ENCODE data around the gene KCP. TPM values are rescaled to one million over a fixed set of nuclear protein-coding genes. Genes with fewer than 3 reads are reported as not detected.

The KCP gene
- total and polyA plus RNA-seq, 2 of the 13 experiments (the other 11 are each of a cell fraction or from before 2014, with no cell fraction given): 0.37 to 1.0 TPM

DNA sequence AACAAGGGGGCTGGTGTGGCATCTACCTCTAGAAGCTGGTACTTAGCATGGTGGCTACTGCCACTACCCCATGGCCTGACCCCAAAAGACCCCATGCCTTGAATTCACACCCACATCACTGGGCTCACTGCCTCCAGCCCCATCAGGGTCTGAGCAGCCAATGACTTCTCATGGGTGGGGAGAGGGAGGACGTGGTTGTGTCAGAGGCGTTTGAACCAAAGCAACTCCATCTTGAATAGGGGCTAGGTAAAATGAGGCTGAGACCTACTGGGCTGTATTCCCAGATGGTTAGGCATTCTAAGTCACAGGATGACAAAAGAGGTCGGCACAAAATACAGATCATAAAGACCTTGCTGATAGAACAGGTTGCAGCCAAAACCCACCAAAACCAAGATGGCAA is 15.2 kb downstream of the KCP start (continued):
- TF ChIP-seq, protein P1, sequence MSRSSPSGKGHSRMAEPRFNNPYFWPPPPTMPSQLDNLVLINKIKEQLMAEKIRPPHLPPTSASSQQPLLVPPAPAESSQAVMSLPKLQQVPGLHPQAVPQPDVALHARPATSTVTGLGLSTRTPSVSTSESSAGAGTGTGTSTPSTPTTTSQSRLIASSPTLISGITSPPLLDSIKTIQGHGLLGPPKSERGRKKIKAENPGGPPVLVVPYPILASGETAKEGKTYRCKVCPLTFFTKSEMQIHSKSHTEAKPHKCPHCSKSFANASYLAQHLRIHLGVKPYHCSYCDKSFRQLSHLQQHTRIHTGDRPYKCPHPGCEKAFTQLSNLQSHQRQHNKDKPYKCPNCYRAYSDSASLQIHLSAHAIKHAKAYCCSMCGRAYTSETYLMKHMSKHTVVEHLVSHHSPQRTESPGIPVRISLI (CRISPR knock-in tag; IDR thresholded peaks at IDR 0.05; ENCODE audit: borderline replicate concordance): no peak
- no peak for TF ChIP-seq ZNF850 (CRISPR knock-in tag; conservative IDR thresholded peaks at IDR 0.05)
- TF ChIP-seq, protein P2, sequence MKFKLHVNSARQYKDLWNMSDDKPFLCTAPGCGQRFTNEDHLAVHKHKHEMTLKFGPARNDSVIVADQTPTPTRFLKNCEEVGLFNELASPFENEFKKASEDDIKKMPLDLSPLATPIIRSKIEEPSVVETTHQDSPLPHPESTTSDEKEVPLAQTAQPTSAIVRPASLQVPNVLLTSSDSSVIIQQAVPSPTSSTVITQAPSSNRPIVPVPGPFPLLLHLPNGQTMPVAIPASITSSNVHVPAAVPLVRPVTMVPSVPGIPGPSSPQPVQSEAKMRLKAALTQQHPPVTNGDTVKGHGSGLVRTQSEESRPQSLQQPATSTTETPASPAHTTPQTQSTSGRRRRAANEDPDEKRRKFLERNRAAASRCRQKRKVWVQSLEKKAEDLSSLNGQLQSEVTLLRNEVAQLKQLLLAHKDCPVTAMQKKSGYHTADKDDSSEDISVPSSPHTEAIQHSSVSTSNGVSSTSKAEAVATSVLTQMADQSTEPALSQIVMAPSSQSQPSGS (CRISPR knock-in tag; IDR thresholded peaks at IDR 0.05): no peak
- no peak for TF ChIP-seq SMAD9 (CRISPR knock-in tag; IDR thresholded peaks at IDR 0.05)

DNA sequence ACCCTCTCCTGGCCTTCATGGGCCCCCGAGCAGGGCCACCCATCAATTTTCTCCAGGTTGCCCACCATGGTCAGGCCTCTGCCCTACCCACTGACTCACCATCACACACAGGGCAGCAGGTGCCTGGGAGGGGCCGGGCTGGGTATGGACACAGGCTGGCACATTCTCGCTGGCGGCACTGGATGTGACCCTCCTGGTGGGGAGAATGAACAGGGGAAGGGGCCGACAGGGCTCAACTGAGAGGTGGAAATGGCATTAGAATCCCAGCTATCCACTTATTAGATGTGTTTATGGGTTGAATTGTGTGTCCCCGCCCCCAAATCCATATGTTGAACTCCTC is 16.4 kb downstream of the KCP start:
- in situ Hi-C loops (cut with HindIII; ENCODE audit: extremely low pct_ligation_motif_present, low pct_unique_long_range_greater_than_20kb): loop anchor here (25.0 kb wide), 1 partner anchor 457 kb away; no protein-coding TSS in a partner anchor
- no peak for TF ChIP-seq EZH2 (conservative IDR thresholded peaks at IDR 0.05; ENCODE audit: low read depth, low read length)
- TF ChIP-seq PRMT3 (CRISPR knock-in tag; IDR thresholded peaks at IDR 0.05; ENCODE audit: borderline replicate concordance, low read depth): no peak
- no peak for TF ChIP-seq KDM5A (IDR thresholded peaks at IDR 0.05; ENCODE audit: borderline replicate concordance, low read length)
- TF ChIP-seq, protein P3, sequence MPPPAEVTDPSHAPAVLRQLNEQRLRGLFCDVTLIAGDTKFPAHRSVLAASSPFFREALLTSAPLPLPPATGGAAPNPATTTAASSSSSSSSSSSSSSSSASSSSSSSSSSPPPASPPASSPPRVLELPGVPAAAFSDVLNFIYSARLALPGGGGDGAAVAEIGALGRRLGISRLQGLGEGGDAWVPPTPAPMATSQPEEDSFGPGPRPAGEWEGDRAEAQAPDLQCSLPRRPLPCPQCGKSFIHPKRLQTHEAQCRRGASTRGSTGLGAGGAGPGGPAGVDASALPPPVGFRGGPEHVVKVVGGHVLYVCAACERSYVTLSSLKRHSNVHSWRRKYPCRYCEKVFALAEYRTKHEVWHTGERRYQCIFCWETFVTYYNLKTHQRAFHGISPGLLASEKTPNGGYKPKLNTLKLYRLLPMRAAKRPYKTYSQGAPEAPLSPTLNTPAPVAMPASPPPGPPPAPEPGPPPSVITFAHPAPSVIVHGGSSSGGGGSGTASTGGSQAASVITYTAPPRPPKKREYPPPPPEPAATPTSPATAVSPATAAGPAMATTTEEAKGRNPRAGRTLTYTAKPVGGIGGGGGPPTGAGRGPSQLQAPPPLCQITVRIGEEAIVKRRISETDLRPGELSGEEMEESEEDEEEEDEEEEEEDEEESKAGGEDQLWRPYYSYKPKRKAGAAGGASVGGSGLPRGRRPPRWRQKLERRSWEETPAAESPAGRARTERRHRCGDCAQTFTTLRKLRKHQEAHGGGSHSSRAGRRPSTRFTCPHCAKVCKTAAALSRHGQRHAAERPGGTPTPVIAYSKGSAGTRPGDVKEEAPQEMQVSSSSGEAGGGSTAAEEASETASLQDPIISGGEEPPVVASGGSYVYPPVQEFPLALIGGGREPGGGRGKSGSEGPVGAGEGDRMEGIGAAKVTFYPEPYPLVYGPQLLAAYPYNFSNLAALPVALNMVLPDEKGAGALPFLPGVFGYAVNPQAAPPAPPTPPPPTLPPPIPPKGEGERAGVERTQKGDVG (CRISPR knock-in tag; IDR thresholded peaks at IDR 0.05; ENCODE audit: borderline replicate concordance): no peak
- TF ChIP-seq DR1 (CRISPR knock-in tag; IDR thresholded peaks at IDR 0.05): no peak
- TF ChIP-seq ZC3H13 (CRISPR knock-in tag; IDR thresholded peaks at IDR 0.05): no peak
- TF ChIP-seq AKAP8 (CRISPR knock-in tag; IDR thresholded peaks at IDR 0.05): no peak
- no peak for TF ChIP-seq ZFP37 (CRISPR knock-in tag; IDR thresholded peaks at IDR 0.05; ENCODE audit: borderline replicate concordance)
- TF ChIP-seq ZNF678 (CRISPR knock-in tag; IDR thresholded peaks at IDR 0.05): no peak
- TF ChIP-seq KLF11 (CRISPR knock-in tag; IDR thresholded peaks at IDR 0.05): no peak
- TF ChIP-seq ZNF746 (CRISPR knock-in tag; IDR thresholded peaks at IDR 0.05): no peak
- TF ChIP-seq CEBPB (IDR thresholded peaks at IDR 0.05; ENCODE audit: borderline replicate concordance, low read depth, low read length): no peak
- no peak for TF ChIP-seq XRCC5 (optimal IDR thresholded peaks at IDR 0.05; ENCODE audit: low read length)
- no peak for TF ChIP-seq HHEX (CRISPR knock-in tag; IDR thresholded peaks at IDR 0.05)
- no peak for TF ChIP-seq CHD2 (IDR thresholded peaks at IDR 0.05; ENCODE audit: low read depth, low read length)

More for the DNA sequence above, 16.4 kb downstream of the KCP start:
- Histone ChIP-seq H3K4me2 (ENCODE audit: low read depth, low read length) (no peak overlapping the region), H3K27me3 (ENCODE audit: control insufficient read depth in 1 of 2, insufficient read depth in 2 of 2, low read length in 2 of 2) (peaks cover 1 to 16% of the 10 kb centered on the region in 2 experiments; a peak in 4 of 5 replicates), H2AFZ (ENCODE audit: low read length) (no peak overlapping the region), H3K36me3 (replicated peaks in 1 of 2; ENCODE audit: control insufficient read depth in 1 of 2, insufficient read depth in 2 of 2, low read length in 2 of 2) (no peaks in the 10 kb centered on the region), H3K27ac (ENCODE audit: extremely low read length, insufficient read depth, low read length) (no peak overlapping the region), H3K9ac (ENCODE audit: insufficient read depth, low read depth, low read length) (no peak overlapping the region), H3K4me3 (replicated peaks in 1 of 3; ENCODE audit: insufficient read depth in 1 of 3, low read depth in 2 of 3, low read length in 3 of 3) (no peak overlapping the region), H4K20me1 (ENCODE audit: insufficient read depth, low read length) (no peaks in the 10 kb centered on the region), H3K9me3 (ENCODE audit: low read length) (no peaks in the 10 kb centered on the region), H3K79me2 (ENCODE audit: insufficient read depth, low read length) (no peaks in the 10 kb centered on the region), H3K4me1 (ENCODE audit: insufficient read depth, low read length) (peaks cover 2% of the 10 kb centered on the region)
- DNase-seq (ENCODE audit: low spot score) (no peak), FAIRE-seq (no peak), ATAC-seq (no peak)
- ChIA-PET CTCF (ENCODE audit: low intra/inter-chr PET ratio, low total read pairs) (no interaction called here), POLR2A (no interaction called here)
- BruUV-seq (replicated peaks): no TSS peak
- WGBS (ENCODE audit: low lambda C conversion rate): 52% methylated on average over 5 of the region's 6 CpGs
- intact Hi-C loops (cut with micrococcal nuclease; ENCODE audit: unreplicated experiment): no loop called here
